Neural cell (in vitro differentiated cells): Measurements from ENCODE around the gene INSR. TPM values are rescaled to one million over a fixed set of nuclear protein-coding genes. Genes with fewer than 3 reads are reported as not detected.

ENCODE experiments used
- H2AFZ ChIP-seq: fragments of 200-600, 300-800 bp; sonication (generic), shearing (Covaris generic); 2 replicates; pipeline ENCODE4 v1.6.0; 2014; ENCODE audit warnings: low read depth, mild to moderate bottlenecking, antibody characterized with exemption, low read length, moderate library complexity
- H3F3A ChIP-seq: fragments of 200-600 bp; shearing (Covaris generic); 2 replicates; pipeline ENCODE4 v1.6.1; 2016; ENCODE audit warnings: mild to moderate bottlenecking, moderate library complexity, mixed read lengths, antibody characterized with exemption, low read length; ENCODE audit not compliant: insufficient read depth, poor library complexity, severe bottlenecking
- H3K27ac ChIP-seq: fragments of 200-600, 300-800 bp; sonication (generic), shearing (Covaris generic); 2 replicates; pipeline ENCODE4 v1.5.1; 2014; ENCODE audit warnings: mild to moderate bottlenecking, low read length, moderate library complexity
- H3K27me3 ChIP-seq: fragments of 300-800, 200-600 bp; sonication (generic), shearing (Covaris generic); 2 replicates; pipeline ENCODE4 v1.6.0; 2014; ENCODE audit warnings: mild to moderate bottlenecking, low read depth, low read length, moderate library complexity; ENCODE audit not compliant: insufficient read depth
- H3K36me3 ChIP-seq: fragments of 300-800, 200-600 bp; sonication (generic), shearing (Covaris generic); 2 replicates; pipeline ENCODE4 v1.5.1; 2014; ENCODE audit warnings: mild to moderate bottlenecking, antibody characterized with exemption, low read length, moderate library complexity; ENCODE audit not compliant: insufficient read depth
- H3K4me2 ChIP-seq: fragments of 300-800, 200-600 bp; sonication (generic), shearing (Covaris generic); 2 replicates; pipeline ENCODE4 v1.6.0; 2014; ENCODE audit warnings: mild to moderate bottlenecking, low read length
- H3K4me3 ChIP-seq: fragments of 300-800, 200-600 bp; sonication (generic), shearing (Covaris generic); 2 replicates; pipeline ENCODE4 v1.5.1; 2014; ENCODE audit warnings: mild to moderate bottlenecking, low read length, moderate library complexity
- H3K79me2 ChIP-seq: fragments of 200-600 bp; shearing (Covaris generic); replicated peaks from 2 replicates; pipeline ENCODE4 v1.6.0; 2014; ENCODE audit warnings: mild to moderate bottlenecking, low read length, moderate library complexity; ENCODE audit not compliant: insufficient read depth
- H3K9ac ChIP-seq: fragments of 300-800, 200-600 bp; sonication (generic), shearing (Covaris generic); 2 replicates; pipeline ENCODE4 v1.6.1; 2016; ENCODE audit warnings: mild to moderate bottlenecking, low read length, mixed read lengths
- H3K9me2 ChIP-seq: fragments of 200-600 bp; shearing (Covaris generic); 2 replicates; pipeline ENCODE4 v1.6.1; 2016; ENCODE audit warnings: mild to moderate bottlenecking, low read length, mixed read lengths; ENCODE audit not compliant: insufficient read depth
- H3K9me3 ChIP-seq: fragments of 200-600, 300-800 bp; sonication (generic), shearing (Covaris generic); 2 replicates; pipeline ENCODE4 v1.6.1; 2016; ENCODE audit warnings: mild to moderate bottlenecking, mixed run types, low read length, moderate library complexity, mixed read lengths
- H4K20me1 ChIP-seq: fragments of 200-600 bp; shearing (Covaris generic); 2 replicates; pipeline ENCODE4 v1.6.1; 2016; ENCODE audit warnings: mild to moderate bottlenecking, mixed run types; ENCODE audit not compliant: insufficient read depth
- EP300 ChIP-seq: fragments of 450-650 bp; conservative IDR thresholded peaks from 2 replicates; pipeline ENCODE4 v1.6.1; 2014; ENCODE audit warnings: antibody characterized with exemption, mild to moderate bottlenecking, moderate library complexity; ENCODE audit not compliant: poor library complexity, severe bottlenecking
- EZH2 ChIP-seq: fragments of 200-600, 300-800 bp; shearing (Covaris generic), sonication (generic); IDR thresholded peaks from 2 replicates; pipeline ENCODE4 v1.6.1; 2014; ENCODE audit warnings: antibody characterized with exemption, low read length, borderline replicate concordance, mild to moderate bottlenecking; ENCODE audit not compliant: insufficient read depth, poor library complexity, severe bottlenecking
- MXI1 ChIP-seq: fragments of 450-650 bp; conservative IDR thresholded peaks from 2 replicates; pipeline ENCODE4 v1.6.1; 2014; ENCODE audit warnings: antibody characterized with exemption, mild to moderate bottlenecking; ENCODE audit not compliant: poor library complexity, severe bottlenecking
- POLR2AphosphoS5 ChIP-seq: IDR thresholded peaks from 2 replicates; pipeline ENCODE4 v1.6.1; 2012
- RAD21 ChIP-seq: fragments of 450-650 bp; conservative IDR thresholded peaks from 2 replicates; pipeline ENCODE4 v1.6.1; 2014; ENCODE audit warnings: antibody characterized with exemption, mild to moderate bottlenecking, moderate library complexity
- SMC3 ChIP-seq: fragments of 450-650 bp; conservative IDR thresholded peaks from 2 replicates; pipeline ENCODE4 v1.6.1; 2014; ENCODE audit warnings: antibody characterized with exemption, mild to moderate bottlenecking, moderate library complexity; ENCODE audit not compliant: poor library complexity
- TAF1 ChIP-seq: IDR thresholded peaks from 2 replicates; pipeline ENCODE4 v1.6.1; 2012; ENCODE audit warnings: low read depth
- polyA plus RNA-seq: library from polyadenylated mRNA; depleted of rRNA; stranded (reverse); fragments of >200 nt; gene quantifications from 2 replicates; pipeline ENCODE4 v1.2.3, GENCODE V29; 2014
- TF ChIP-seq, protein P1 (sequence below): IDR thresholded peaks from 2 replicates; pipeline ENCODE4 v1.6.1; 2012; ENCODE audit warnings: borderline replicate concordance
- TF ChIP-seq, protein P2 (sequence below): fragments of 450-650 bp; IDR thresholded peaks from 2 replicates; pipeline ENCODE4 v1.5.1; 2014; ENCODE audit warnings: antibody characterized with exemption, mild to moderate bottlenecking, moderate library complexity; ENCODE audit not compliant: poor library complexity, severe bottlenecking

INSR gene
- polyA plus RNA-seq, 1 donor from 2014 or later = 16.0 TPM

DNA sequence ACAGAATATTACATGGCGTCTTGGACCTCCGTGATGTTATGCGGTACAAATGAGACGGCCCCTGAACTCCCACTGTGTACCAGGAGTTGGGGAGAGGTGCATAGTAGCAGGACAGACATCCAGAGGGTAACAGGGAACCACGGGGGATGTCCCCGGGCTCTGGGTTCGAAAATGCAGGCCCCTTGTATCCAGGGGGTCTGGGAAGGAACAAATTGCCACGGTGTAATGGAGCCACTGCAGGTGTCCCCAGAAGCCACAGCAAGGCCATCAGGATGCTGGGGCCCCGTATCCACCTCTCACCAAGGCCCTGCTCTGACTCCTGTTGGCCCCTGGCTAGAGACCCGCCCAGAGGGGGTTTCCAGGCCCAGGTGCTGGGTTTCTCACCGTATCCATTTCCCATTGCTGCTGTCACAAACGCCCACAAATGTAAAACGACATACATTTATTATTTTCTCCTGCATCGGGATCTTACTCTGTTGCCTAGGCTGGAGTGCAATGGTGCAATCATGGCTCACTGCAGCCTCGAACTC is 77.8 kb downstream of the INSR start:
- H3K4me2 ChIP-seq = no peak overlapping the region
- no peaks in the 10 kb centered on the region for H4K20me1 ChIP-seq
- no peaks in the 10 kb centered on the region for H3K79me2 ChIP-seq
- no peak overlapping the region for H3K27ac ChIP-seq
- no peak overlapping the region for H2AFZ ChIP-seq
- TF ChIP-seq, protein P1, sequence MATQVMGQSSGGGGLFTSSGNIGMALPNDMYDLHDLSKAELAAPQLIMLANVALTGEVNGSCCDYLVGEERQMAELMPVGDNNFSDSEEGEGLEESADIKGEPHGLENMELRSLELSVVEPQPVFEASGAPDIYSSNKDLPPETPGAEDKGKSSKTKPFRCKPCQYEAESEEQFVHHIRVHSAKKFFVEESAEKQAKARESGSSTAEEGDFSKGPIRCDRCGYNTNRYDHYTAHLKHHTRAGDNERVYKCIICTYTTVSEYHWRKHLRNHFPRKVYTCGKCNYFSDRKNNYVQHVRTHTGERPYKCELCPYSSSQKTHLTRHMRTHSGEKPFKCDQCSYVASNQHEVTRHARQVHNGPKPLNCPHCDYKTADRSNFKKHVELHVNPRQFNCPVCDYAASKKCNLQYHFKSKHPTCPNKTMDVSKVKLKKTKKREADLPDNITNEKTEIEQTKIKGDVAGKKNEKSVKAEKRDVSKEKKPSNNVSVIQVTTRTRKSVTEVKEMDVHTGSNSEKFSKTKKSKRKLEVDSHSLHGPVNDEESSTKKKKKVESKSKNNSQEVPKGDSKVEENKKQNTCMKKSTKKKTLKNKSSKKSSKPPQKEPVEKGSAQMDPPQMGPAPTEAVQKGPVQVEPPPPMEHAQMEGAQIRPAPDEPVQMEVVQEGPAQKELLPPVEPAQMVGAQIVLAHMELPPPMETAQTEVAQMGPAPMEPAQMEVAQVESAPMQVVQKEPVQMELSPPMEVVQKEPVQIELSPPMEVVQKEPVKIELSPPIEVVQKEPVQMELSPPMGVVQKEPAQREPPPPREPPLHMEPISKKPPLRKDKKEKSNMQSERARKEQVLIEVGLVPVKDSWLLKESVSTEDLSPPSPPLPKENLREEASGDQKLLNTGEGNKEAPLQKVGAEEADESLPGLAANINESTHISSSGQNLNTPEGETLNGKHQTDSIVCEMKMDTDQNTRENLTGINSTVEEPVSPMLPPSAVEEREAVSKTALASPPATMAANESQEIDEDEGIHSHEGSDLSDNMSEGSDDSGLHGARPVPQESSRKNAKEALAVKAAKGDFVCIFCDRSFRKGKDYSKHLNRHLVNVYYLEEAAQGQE = no peak
- TF ChIP-seq EP300 (no peak), RAD21 (no peak), SMC3 (no peak), EZH2 (no peak), MXI1 (no peak), POLR2AphosphoS5 (no peak), TAF1 (no peak)
- TF ChIP-seq, protein P2, sequence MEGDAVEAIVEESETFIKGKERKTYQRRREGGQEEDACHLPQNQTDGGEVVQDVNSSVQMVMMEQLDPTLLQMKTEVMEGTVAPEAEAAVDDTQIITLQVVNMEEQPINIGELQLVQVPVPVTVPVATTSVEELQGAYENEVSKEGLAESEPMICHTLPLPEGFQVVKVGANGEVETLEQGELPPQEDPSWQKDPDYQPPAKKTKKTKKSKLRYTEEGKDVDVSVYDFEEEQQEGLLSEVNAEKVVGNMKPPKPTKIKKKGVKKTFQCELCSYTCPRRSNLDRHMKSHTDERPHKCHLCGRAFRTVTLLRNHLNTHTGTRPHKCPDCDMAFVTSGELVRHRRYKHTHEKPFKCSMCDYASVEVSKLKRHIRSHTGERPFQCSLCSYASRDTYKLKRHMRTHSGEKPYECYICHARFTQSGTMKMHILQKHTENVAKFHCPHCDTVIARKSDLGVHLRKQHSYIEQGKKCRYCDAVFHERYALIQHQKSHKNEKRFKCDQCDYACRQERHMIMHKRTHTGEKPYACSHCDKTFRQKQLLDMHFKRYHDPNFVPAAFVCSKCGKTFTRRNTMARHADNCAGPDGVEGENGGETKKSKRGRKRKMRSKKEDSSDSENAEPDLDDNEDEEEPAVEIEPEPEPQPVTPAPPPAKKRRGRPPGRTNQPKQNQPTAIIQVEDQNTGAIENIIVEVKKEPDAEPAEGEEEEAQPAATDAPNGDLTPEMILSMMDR = no peak
- no peaks in the 10 kb centered on the region for H3F3A ChIP-seq
- H3K9me3 ChIP-seq = no peaks in the 10 kb centered on the region
- no peaks in the 10 kb centered on the region for H3K36me3 ChIP-seq
- H3K27me3 ChIP-seq = no peaks in the 10 kb centered on the region
- no peak overlapping the region for H3K9ac ChIP-seq
- H3K9me2 ChIP-seq = no peaks in the 10 kb centered on the region
- H3K4me3 ChIP-seq = no peak overlapping the region

DNA sequence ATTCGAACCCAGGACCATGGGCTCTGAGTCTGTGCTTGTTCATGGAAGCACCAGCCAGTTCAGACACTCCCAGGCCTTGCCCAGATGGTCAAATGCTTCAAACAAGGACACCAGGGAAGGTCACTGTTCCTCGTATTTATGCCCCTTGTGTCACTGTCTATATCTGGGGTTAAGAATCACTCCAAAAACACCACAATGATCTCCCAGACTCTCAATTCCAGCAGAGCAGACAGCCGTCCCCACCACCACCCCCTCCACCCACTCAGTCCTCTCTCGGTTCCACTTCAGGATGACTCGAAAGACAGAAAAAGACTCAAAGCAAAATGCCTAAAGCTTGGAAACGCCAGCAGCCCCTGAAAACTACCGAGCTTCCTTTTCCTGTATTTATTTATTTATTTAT is 79.0 kb downstream of the INSR start:
- Histone ChIP-seq H3K4me2 (no peak overlapping the region), H3K9ac (no peak overlapping the region), H3K27ac (no peak overlapping the region), H3K36me3 (no peaks in the 10 kb centered on the region), H3F3A (no peaks in the 10 kb centered on the region), H3K4me3 (no peak overlapping the region), H3K79me2 (no peaks in the 10 kb centered on the region), H3K9me3 (no peaks in the 10 kb centered on the region), H3K9me2 (no peaks in the 10 kb centered on the region), H3K27me3 (no peaks in the 10 kb centered on the region), H4K20me1 (no peaks in the 10 kb centered on the region), H2AFZ (no peak overlapping the region)
- TF ChIP-seq, protein P1 = no peak
- TF ChIP-seq, protein P2 = no peak
- TF ChIP-seq RAD21 (no peak), TAF1 (no peak), SMC3 (no peak), EZH2 (no peak), MXI1 (no peak), EP300 (no peak), POLR2AphosphoS5 (no peak)
